ENCODE data around the gene CSRP2. TPM values are rescaled to one million over a fixed set of nuclear protein-coding genes. Genes with fewer than 3 reads are reported as not detected.

The CSRP2 gene
- total RNA-seq = 5.1 and 23.3 TPM in 2 replicates

DNA sequence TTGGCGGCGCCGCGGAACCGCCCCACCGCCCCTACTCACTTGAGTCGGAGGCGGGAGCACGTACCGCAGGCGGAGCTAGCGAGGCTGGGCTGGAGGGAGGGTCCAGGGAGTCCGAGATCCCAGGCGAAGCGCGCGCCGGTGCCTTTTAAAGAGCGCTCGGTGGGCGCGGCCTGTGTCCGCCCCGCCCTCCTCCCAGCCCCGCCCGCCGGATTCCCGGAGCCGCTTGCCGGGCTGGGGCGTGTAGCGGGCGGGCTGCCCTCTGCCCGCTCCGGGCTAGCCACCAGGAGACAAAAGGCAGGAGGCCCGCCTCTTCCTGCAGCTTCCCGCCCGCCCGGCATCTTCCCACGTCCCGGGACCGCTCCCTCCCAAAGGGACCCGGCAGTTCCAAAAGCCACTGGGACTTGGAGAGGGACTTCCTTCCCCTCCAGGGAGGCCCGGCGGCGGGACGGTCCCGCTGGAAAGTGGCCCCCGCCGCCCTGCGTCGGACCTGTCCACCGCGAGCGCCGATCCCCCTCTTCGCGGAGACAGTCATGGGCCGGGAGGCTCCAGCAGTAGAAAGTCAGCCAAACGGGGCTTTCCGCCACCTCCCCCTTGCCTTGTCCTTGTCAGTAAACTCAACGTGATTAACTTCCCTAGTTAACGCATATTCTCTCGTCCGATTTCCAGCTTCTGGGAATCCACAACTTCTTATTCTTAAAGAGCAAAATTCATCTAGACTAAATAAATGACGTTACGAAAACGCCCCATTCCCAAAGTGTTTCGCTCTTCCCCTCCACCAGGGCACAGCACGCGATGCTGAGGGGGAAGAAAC is at the start of gene CSRP2:
Gene CSRP2, minus strand, starts transcription at position 121 of the 811 bp plus-strand sequence. CDS start 12,759 bp downstream, outside the sequence.

Other genes with a start within 250 kb of the CSRP2 start
- 15.9 and 23.7 TPM in 2 replicates for gene ZDHHC17, start 114.9 kb downstream of the CSRP2 start, total RNA-seq
- gene E2F7, start 186.6 kb upstream of the CSRP2 start, total RNA-seq = 0.47 and 0.85 TPM in 2 replicates

Data from pericardium fibroblast (primary cell).